HG03565 (cell line): Measurements from ENCODE around the gene APOL2.
"Not testable (repeated sequence)": the region's sequence is repeated elsewhere in the genome, so short reads cannot be mapped to it uniquely, and the experiment has no call there.

Experiments
- ATAC-seq: cut with Tn5 transposase; IDR thresholded peaks from one replicate; pipeline ENCODE4 v1.9.1; 2021; ENCODE audit warnings: mild to moderate bottlenecking, moderate library complexity; ENCODE audit not compliant: unreplicated experiment

APOL2 gene

GRCh38 chr22:36224245-36224644, 15.1 kb downstream of the APOL2 start:
- no peak for ATAC-seq

GRCh38 chr22:36223504-36223903, 15.8 kb downstream of the APOL2 start:
- ATAC-seq = no peak

- no peak for ATAC-seq
Measured at GRCh38 chr22:36222887-36223450, 16.4 kb downstream of the APOL2 start.

GRCh38 chr22:36221799-36222751, 17.3 kb downstream of the APOL2 start:
- no peak for ATAC-seq

GRCh38 chr22:36220451-36220921, 18.8 kb downstream of the APOL2 start:
- ATAC-seq = no peak

- ATAC-seq = no peak
Measured at GRCh38 chr22:36218648-36219193, 20.6 kb downstream of the APOL2 start.

GRCh38 chr22:36215981-36216380, 23.3 kb downstream of the APOL2 start:
- ATAC-seq = no peak

- no peak for ATAC-seq
Measured at GRCh38 chr22:36213586-36213985, 25.7 kb downstream of the APOL2 start.

GRCh38 chr22:36212901-36213300, 26.4 kb downstream of the APOL2 start:
- no peak for ATAC-seq

- ATAC-seq = no peak
Measured at GRCh38 chr22:36211237-36211861, 28.0 kb downstream of the APOL2 start.

- ATAC-seq = no peak
Measured at GRCh38 chr22:36210224-36210623, 29.1 kb downstream of the APOL2 start.

GRCh38 chr22:36209488-36209908, 29.8 kb downstream of the APOL2 start:
- ATAC-seq = not testable (repeated sequence)

- no peak for ATAC-seq
Measured at GRCh38 chr22:36208914-36209313, 30.4 kb downstream of the APOL2 start.

GRCh38 chr22:36208162-36208765, 31.1 kb downstream of the APOL2 start:
- no peak for ATAC-seq

- no peak for ATAC-seq
Measured at GRCh38 chr22:36206255-36206654, 33.1 kb downstream of the APOL2 start.

- ATAC-seq = not testable (repeated sequence)
Measured at GRCh38 chr22:36205573-36205972, 33.8 kb downstream of the APOL2 start.

GRCh38 chr22:36204632-36205015, 34.7 kb downstream of the APOL2 start:
- no peak for ATAC-seq

GRCh38 chr22:36204001-36204631, 35.2 kb downstream of the APOL2 start:
- ATAC-seq = no peak

- ATAC-seq = not testable (repeated sequence)
Measured at GRCh38 chr22:36203441-36203840, 35.9 kb downstream of the APOL2 start.

GRCh38 chr22:36202906-36203305, 36.4 kb downstream of the APOL2 start:
- ATAC-seq = not testable (repeated sequence)
